WTC11 (cell line): ENCODE results near the gene MED10. TPM values are rescaled to one million over a fixed set of nuclear protein-coding genes. Genes with fewer than 3 reads are reported as not detected.

Source experiments
- ATAC-seq: fragments of 200-7000 bp; cut with Tn5 transposase; 2 replicates; pipeline ENCODE4 v1.10.0; 2021; ENCODE audit warnings: mild to moderate bottlenecking, moderate library complexity
- CTCF ChIA-PET: fragments of 300-600 bp; sonication (Branson Sonifier 250); formaldehyde crosslinking; loops from one replicate; lab custom pipeline; 2021; ENCODE audit warnings: antibody characterized with exemption; lab: Charles Lee
- POLR2A ChIA-PET: fragments of 350-600 bp; sonication (Branson Sonifier 250); formaldehyde crosslinking; loops from one replicate; lab custom pipeline; 2021; ENCODE audit warnings: antibody characterized with exemption; lab: Charles Lee
- DNase-seq: peaks from one replicate; pipeline ENCODE4 v3.0.0; 2021; ENCODE audit warnings: low spot score
- H3K27ac Mint-ChIP-seq: 2 replicates; pipeline ENCODE4 v1.8.0; 2021; ENCODE audit warnings: mixed read lengths
- H3K27me3 Mint-ChIP-seq: 2 replicates; pipeline ENCODE4 v1.8.0; 2021; ENCODE audit warnings: low read depth, mild to moderate bottlenecking, moderate library complexity, mixed read lengths
- H3K36me3 Mint-ChIP-seq: 2 replicates; pipeline ENCODE4 v1.8.0; 2021; ENCODE audit warnings: mixed read lengths
- H3K4me1 Mint-ChIP-seq: 2 replicates; pipeline ENCODE4 v1.8.0; 2022; ENCODE audit warnings: mixed read lengths
- H3K4me3 Mint-ChIP-seq: 2 replicates; pipeline ENCODE4 v1.8.0; 2021; ENCODE audit warnings: mild to moderate bottlenecking, moderate library complexity, mixed read lengths
- H3K9me3 Mint-ChIP-seq: 2 replicates; pipeline ENCODE4 v1.8.0; 2021; ENCODE audit warnings: mixed read lengths
- CBFB ChIP-seq: sonication (generic); formaldehyde crosslinking; IDR thresholded peaks from 2 replicates; pipeline ENCODE4 v1.8.1; 2022; ENCODE audit warnings: mild to moderate bottlenecking, low read depth, missing genetic modification reagents
- E2F4 ChIP-seq: sonication (generic); formaldehyde crosslinking; IDR thresholded peaks from 2 replicates; pipeline ENCODE4 v1.8.1; 2022; ENCODE audit warnings: low read depth, mild to moderate bottlenecking, moderate library complexity, missing genetic modification reagents, borderline replicate concordance
- ESRRA ChIP-seq: sonication (generic); formaldehyde crosslinking; IDR thresholded peaks from 2 replicates; pipeline ENCODE4 v1.8.1; 2022; ENCODE audit warnings: mild to moderate bottlenecking, missing genetic modification reagents, borderline replicate concordance
- FOXP1 ChIP-seq: sonication (generic); formaldehyde crosslinking; IDR thresholded peaks from 2 replicates; pipeline ENCODE4 v1.8.0; 2022; ENCODE audit warnings: missing genetic modification reagents, mild to moderate bottlenecking, moderate library complexity, borderline replicate concordance
- HMGA2 ChIP-seq: fragments of 250-450 bp; sonication (Bioruptor Pico); IDR thresholded peaks from 2 replicates; pipeline ENCODE4 v1.4.0; 2021; ENCODE audit warnings: mild to moderate bottlenecking, moderate library complexity
- KAT7 ChIP-seq: sonication (generic); formaldehyde crosslinking; IDR thresholded peaks from 2 replicates; pipeline ENCODE4 v1.8.1; 2023; ENCODE audit warnings: missing genetic modification reagents, mild to moderate bottlenecking, borderline replicate concordance
- MLX ChIP-seq: sonication (generic); formaldehyde crosslinking; IDR thresholded peaks from 2 replicates; pipeline ENCODE4 v1.8.1; 2023; ENCODE audit warnings: mild to moderate bottlenecking, missing genetic modification reagents, moderate library complexity
- MYBL2 ChIP-seq: sonication (generic); formaldehyde crosslinking; IDR thresholded peaks from 2 replicates; pipeline ENCODE4 v1.8.1; 2023; ENCODE audit warnings: mild to moderate bottlenecking, moderate library complexity, missing genetic modification reagents
- PRRX2 ChIP-seq: fragments of 250-450 bp; sonication (Bioruptor Pico); IDR thresholded peaks from 2 replicates; pipeline ENCODE4 v1.8.0; 2021; ENCODE audit warnings: mild to moderate bottlenecking
- SMAD3 ChIP-seq: sonication (generic); formaldehyde crosslinking; IDR thresholded peaks from 2 replicates; pipeline ENCODE4 v1.8.0; 2022; ENCODE audit warnings: missing genetic modification reagents, mild to moderate bottlenecking, borderline replicate concordance
- SMAD4 ChIP-seq: sonication (generic); formaldehyde crosslinking; IDR thresholded peaks from 2 replicates; pipeline ENCODE4 v1.8.0; 2022; ENCODE audit warnings: mild to moderate bottlenecking, missing genetic modification reagents
- SOX15 ChIP-seq: fragments of 250-450 bp; sonication (Bioruptor Pico); IDR thresholded peaks from 2 replicates; pipeline ENCODE4 v1.9.0; 2021; ENCODE audit warnings: mild to moderate bottlenecking
- SP1 ChIP-seq: sonication (generic); formaldehyde crosslinking; conservative IDR thresholded peaks from 2 replicates; pipeline ENCODE4 v1.8.1; 2022; ENCODE audit warnings: missing genetic modification reagents
- TP53 ChIP-seq: sonication (generic); formaldehyde crosslinking; IDR thresholded peaks from 2 replicates; pipeline ENCODE4 v1.8.1; 2023; ENCODE audit warnings: mild to moderate bottlenecking, missing genetic modification reagents
- ZNF219 ChIP-seq: sonication (generic); formaldehyde crosslinking; IDR thresholded peaks from 2 replicates; pipeline ENCODE4 v1.8.0; 2023; ENCODE audit warnings: missing genetic modification reagents, mild to moderate bottlenecking, borderline replicate concordance
- total RNA-seq: library from RNA; stranded (reverse); gene quantifications from 3 replicates; pipeline ENCODE4 v1.2.3, GENCODE V29; 2021
- TF ChIP-seq, protein P1 (sequence below): fragments of 250-450 bp; sonication (Bioruptor Pico); IDR thresholded peaks from 2 replicates; pipeline ENCODE4 v1.9.0; 2021; ENCODE audit warnings: moderate library complexity, mild to moderate bottlenecking, inconsistent platforms, borderline replicate concordance
- TF ChIP-seq, protein P2 (sequence below): sonication (generic); formaldehyde crosslinking; IDR thresholded peaks from 2 replicates; pipeline ENCODE4 v1.8.1; 2023; ENCODE audit warnings: mild to moderate bottlenecking, missing genetic modification reagents, moderate library complexity
- TF ChIP-seq, protein P3 (sequence below): sonication (generic); formaldehyde crosslinking; IDR thresholded peaks from 2 replicates; pipeline ENCODE4 v1.8.1; 2022; ENCODE audit warnings: mild to moderate bottlenecking, moderate library complexity, missing genetic modification reagents
- TF ChIP-seq, protein P4 (sequence below): sonication (generic); formaldehyde crosslinking; IDR thresholded peaks from 2 replicates; pipeline ENCODE4 v1.8.0; 2023; ENCODE audit warnings: mild to moderate bottlenecking, missing genetic modification reagents
- TF ChIP-seq, protein P5 (sequence below): sonication (generic); formaldehyde crosslinking; IDR thresholded peaks from 2 replicates; pipeline ENCODE4 v1.8.0; 2023; ENCODE audit warnings: missing genetic modification reagents
- TF ChIP-seq, protein P6 (sequence below): fragments of 250-450 bp; sonication (Bioruptor Pico); conservative IDR thresholded peaks from 2 replicates; pipeline ENCODE4 v1.9.0; 2021; ENCODE audit warnings: mild to moderate bottlenecking

MED10 gene
- total RNA-seq, 1 experiment from 2014 or later = 17.2 TPM

DNA sequence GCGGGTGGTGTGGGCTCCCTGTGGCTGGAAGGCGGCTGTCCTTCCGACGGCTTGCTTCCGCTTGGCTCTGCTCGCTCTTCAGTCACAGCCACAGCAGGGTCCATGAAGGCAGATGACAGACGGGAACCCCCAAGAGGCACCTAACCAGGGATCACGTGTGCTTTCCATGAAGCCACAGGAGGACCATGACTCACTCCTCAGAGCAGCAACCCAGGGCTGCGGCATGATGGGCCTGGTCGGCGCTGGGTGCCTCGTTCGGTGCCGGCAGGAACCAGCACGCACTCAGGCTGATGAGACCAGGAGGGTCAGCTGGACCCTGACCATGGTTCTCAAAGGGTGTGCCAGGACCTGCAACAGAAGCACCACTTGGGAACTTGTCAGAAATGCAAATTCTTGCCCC, 32.8 kb upstream of the MED10 start:
- CTCF ChIA-PET = no interaction called here
- POLR2A ChIA-PET = no interaction called here
- Mint-ChIP-seq H3K27me3 (peaks cover 3% of the 10 kb centered on the region), H3K27ac (no peak overlapping the region), H3K4me3 (no peak overlapping the region)
- no peak for TF ChIP-seq FOXP1
- TF ChIP-seq SP1 (CRISPR knock-in tag) = no peak
- TF ChIP-seq SOX15 (CRISPR knock-in tag) = no peak
- no peak for TF ChIP-seq PRRX2 (CRISPR knock-in tag)
- no peak for TF ChIP-seq SMAD4 (CRISPR knock-in tag)
- TF ChIP-seq, protein P1, sequence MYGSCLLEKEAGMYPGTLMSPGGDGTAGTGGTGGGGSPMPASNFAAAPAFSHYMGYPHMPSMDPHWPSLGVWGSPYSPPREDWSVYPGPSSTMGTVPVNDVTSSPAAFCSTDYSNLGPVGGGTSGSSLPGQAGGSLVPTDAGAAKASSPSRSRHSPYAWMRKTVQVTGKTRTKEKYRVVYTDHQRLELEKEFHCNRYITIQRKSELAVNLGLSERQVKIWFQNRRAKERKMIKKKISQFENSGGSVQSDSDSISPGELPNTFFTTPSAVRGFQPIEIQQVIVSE (CRISPR knock-in tag) = no peak
- no peak for TF ChIP-seq CBFB (CRISPR knock-in tag)
- TF ChIP-seq, protein P2, sequence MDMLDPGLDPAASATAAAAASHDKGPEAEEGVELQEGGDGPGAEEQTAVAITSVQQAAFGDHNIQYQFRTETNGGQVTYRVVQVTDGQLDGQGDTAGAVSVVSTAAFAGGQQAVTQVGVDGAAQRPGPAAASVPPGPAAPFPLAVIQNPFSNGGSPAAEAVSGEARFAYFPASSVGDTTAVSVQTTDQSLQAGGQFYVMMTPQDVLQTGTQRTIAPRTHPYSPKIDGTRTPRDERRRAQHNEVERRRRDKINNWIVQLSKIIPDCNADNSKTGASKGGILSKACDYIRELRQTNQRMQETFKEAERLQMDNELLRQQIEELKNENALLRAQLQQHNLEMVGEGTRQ (CRISPR knock-in tag) = no peak
- TF ChIP-seq, protein P3, sequence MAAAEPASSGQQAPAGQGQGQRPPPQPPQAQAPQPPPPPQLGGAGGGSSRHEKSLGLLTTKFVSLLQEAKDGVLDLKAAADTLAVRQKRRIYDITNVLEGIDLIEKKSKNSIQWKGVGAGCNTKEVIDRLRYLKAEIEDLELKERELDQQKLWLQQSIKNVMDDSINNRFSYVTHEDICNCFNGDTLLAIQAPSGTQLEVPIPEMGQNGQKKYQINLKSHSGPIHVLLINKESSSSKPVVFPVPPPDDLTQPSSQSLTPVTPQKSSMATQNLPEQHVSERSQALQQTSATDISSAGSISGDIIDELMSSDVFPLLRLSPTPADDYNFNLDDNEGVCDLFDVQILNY = no peak
- no peak for TF ChIP-seq ZNF219 (CRISPR knock-in tag)
- no peak for TF ChIP-seq HMGA2 (CRISPR knock-in tag)
- TF ChIP-seq MYBL2 (CRISPR knock-in tag) = no peak
- TF ChIP-seq, protein P4, sequence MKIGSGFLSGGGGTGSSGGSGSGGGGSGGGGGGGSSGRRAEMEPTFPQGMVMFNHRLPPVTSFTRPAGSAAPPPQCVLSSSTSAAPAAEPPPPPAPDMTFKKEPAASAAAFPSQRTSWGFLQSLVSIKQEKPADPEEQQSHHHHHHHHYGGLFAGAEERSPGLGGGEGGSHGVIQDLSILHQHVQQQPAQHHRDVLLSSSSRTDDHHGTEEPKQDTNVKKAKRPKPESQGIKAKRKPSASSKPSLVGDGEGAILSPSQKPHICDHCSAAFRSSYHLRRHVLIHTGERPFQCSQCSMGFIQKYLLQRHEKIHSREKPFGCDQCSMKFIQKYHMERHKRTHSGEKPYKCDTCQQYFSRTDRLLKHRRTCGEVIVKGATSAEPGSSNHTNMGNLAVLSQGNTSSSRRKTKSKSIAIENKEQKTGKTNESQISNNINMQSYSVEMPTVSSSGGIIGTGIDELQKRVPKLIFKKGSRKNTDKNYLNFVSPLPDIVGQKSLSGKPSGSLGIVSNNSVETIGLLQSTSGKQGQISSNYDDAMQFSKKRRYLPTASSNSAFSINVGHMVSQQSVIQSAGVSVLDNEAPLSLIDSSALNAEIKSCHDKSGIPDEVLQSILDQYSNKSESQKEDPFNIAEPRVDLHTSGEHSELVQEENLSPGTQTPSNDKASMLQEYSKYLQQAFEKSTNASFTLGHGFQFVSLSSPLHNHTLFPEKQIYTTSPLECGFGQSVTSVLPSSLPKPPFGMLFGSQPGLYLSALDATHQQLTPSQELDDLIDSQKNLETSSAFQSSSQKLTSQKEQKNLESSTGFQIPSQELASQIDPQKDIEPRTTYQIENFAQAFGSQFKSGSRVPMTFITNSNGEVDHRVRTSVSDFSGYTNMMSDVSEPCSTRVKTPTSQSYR (CRISPR knock-in tag) = no peak
- TF ChIP-seq TP53 (CRISPR knock-in tag) = no peak
- TF ChIP-seq, all 79 proteins: peak for 0
- H3K4me1 Mint-ChIP-seq = peaks cover 7% of the 10 kb centered on the region
- no peak for ATAC-seq
- no peak for DNase-seq
- peaks cover 13% of the 10 kb centered on the region for H3K9me3 Mint-ChIP-seq
- H3K36me3 Mint-ChIP-seq = no peaks in the 10 kb centered on the region

- Mint-ChIP-seq H3K9me3 (peaks cover 13% of the 10 kb centered on the region), H3K27me3 (peaks cover 3% of the 10 kb centered on the region; the same call in 1 of the 2 replicates), H3K4me1 (peaks cover 7% of the 10 kb centered on the region), H3K27ac (no peak overlapping the region), H3K4me3 (no peak overlapping the region), H3K36me3 (no peaks in the 10 kb centered on the region)
- TF ChIP-seq, protein P5, sequence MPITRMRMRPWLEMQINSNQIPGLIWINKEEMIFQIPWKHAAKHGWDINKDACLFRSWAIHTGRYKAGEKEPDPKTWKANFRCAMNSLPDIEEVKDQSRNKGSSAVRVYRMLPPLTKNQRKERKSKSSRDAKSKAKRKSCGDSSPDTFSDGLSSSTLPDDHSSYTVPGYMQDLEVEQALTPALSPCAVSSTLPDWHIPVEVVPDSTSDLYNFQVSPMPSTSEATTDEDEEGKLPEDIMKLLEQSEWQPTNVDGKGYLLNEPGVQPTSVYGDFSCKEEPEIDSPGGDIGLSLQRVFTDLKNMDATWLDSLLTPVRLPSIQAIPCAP = no peak
- no peak for TF ChIP-seq ESRRA (CRISPR knock-in tag)
- POLR2A ChIA-PET = no interaction called here
- ATAC-seq (no peak), DNase-seq (no peak)
- CTCF ChIA-PET = no interaction called here
Measured at GRCh38 chr5:6410421-6410820, 32.1 kb upstream of the MED10 start.

DNA sequence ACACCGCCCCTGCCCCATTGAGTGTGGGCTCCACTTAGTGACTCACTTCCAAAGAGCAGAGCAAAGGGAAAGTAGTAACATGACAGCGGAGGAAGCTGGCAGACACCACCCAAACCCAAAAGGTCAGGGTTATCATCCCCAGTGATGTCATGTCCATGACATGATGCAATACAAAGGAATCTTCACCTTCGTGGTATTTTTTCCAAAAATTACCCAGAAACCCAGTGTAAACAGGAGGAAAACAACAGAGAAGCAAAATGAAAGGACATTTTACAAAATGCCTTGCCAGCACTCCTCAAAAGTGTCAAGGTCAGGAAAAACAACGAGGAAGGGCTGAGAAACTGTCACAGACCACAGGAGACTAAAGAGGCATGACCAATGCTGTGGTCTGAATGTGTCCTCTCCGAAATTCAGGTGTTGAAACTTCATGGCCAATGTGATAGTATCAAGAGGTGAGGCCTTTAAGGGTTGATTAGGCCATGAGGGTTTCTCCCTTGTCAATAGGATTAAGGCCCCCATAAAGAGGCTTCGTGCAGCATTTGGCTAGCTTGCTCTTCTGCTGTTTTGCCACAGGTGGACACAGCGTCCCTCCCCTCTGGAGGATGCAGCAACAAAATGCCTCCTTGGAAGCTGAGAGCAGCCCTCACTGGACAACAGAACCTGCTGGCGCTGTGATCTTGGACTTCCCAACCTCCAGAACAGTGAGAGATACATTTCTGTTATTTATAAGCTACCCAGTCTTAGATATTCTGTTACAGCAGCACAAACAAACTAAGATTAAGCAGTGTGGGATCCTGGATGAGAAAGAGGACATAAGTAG, 30.5 kb upstream of the MED10 start:
- ChIA-PET POLR2A (no interaction called here), CTCF (no interaction called here)
- no peaks in the 10 kb centered on the region for H3K36me3 Mint-ChIP-seq
- TF ChIP-seq MYBL2 (CRISPR knock-in tag) = no peak
- TF ChIP-seq SMAD3 (CRISPR knock-in tag) = no peak
- TF ChIP-seq HMGA2 (CRISPR knock-in tag) = no peak
- no peak for TF ChIP-seq MLX
- no peak for TF ChIP-seq KAT7 (CRISPR knock-in tag)
- TF ChIP-seq, protein P6, sequence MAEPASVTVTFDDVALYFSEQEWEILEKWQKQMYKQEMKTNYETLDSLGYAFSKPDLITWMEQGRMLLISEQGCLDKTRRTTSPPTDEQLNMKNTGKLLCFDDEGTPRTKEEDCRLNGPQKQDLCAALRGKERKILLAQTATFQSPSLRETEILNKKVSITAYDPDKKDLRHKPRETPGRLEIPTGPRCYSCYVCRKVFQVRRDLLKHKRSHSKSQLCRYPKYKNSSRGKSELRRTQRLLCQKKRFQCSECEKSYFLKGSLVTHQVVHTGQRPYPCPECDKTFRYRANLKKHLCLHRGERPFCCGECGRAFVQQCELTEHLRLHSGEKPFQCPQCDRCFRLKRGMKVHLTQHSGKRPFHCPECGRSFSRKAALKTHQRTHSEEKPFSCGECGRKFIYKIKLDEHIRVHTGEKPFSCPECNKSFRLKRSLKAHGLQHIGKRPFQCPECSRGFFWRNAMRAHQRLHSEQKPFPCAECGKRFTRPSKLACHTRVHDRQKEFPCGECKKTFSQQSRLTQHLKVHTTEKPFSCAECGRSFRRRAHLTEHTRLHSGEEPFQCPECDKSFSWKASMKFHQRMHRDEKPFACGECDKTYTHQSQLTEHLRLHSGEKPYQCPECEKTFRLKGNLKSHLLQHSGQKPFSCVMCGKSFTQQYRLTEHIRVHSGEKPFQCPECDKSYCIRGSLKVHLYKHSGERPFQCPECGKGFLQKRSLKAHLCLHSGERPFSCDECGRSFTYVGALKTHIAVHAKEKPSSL (CRISPR knock-in tag) = no peak
- TF ChIP-seq E2F4 = no peak

More for the DNA sequence above, 30.5 kb upstream of the MED10 start:
- H3K27ac Mint-ChIP-seq = no peak overlapping the region
- peaks cover 9% of the 10 kb centered on the region for H3K9me3 Mint-ChIP-seq
- ATAC-seq (no peak), DNase-seq (no peak)
- peaks cover 3% of the 10 kb centered on the region; the same call in 1 of the 2 replicates for H3K27me3 Mint-ChIP-seq
- peaks cover 7% of the 10 kb centered on the region for H3K4me1 Mint-ChIP-seq
- no peak overlapping the region for H3K4me3 Mint-ChIP-seq
